H9 (cell line): ENCODE results near the gene KRTAP9-2. TPM values are rescaled to one million over a fixed set of nuclear protein-coding genes. Genes with fewer than 3 reads are reported as not detected.

Source experiments
- DNase-seq: peaks from one replicate; pipeline ENCODE4 v3.0.0-alpha.2; 2017
- H2AFZ ChIP-seq: one replicate; pipeline ENCODE4 v1.6.1; 2013; ENCODE audit warnings: mild to moderate bottlenecking, low read length, control low read depth, moderate library complexity
- H2AK5ac ChIP-seq: 2 replicates; pipeline ENCODE4 v1.6.1; 2013; ENCODE audit warnings: low read length, control low read depth, mixed read lengths; ENCODE audit not compliant: insufficient read length
- H2BK120ac ChIP-seq: one replicate; pipeline ENCODE4 v1.6.1; 2013; ENCODE audit warnings: low read depth, mild to moderate bottlenecking, low read length, control low read depth, inconsistent platforms; ENCODE audit not compliant: poor library complexity, severe bottlenecking
- H2BK12ac ChIP-seq: 2 replicates; pipeline ENCODE4 v1.6.1; 2013; ENCODE audit warnings: low read length, control low read depth, mixed read lengths, low read depth; ENCODE audit not compliant: insufficient read length
- H2BK15ac ChIP-seq: 2 replicates; pipeline ENCODE4 v1.6.1; 2013; ENCODE audit warnings: low read depth, low read length, control low read depth
- H2BK20ac ChIP-seq: one replicate; pipeline ENCODE4 v1.6.1; 2013; ENCODE audit warnings: low read depth, mild to moderate bottlenecking, low read length, control low read depth, inconsistent platforms; ENCODE audit not compliant: poor library complexity, severe bottlenecking
- H2BK5ac ChIP-seq: 2 replicates; pipeline ENCODE4 v1.6.1; 2013; ENCODE audit warnings: low read length, control low read depth, mixed read lengths; ENCODE audit not compliant: insufficient read length
- H3K14ac ChIP-seq: 2 replicates; pipeline ENCODE4 v1.6.1; 2013; ENCODE audit warnings: low read length, control low read depth; ENCODE audit not compliant: insufficient read depth
- H3K18ac ChIP-seq: 2 replicates; pipeline ENCODE4 v1.6.1; 2013; ENCODE audit warnings: low read depth, mild to moderate bottlenecking, mixed read lengths, low read length, control low read depth; ENCODE audit not compliant: insufficient read length
- H3K23ac ChIP-seq: 2 replicates; pipeline ENCODE4 v1.6.1; 2013; ENCODE audit warnings: low read length, control low read depth, mixed read lengths, low read depth; ENCODE audit not compliant: insufficient read length
- H3K23me2 ChIP-seq: 2 replicates; pipeline ENCODE4 v1.6.1; 2013; ENCODE audit warnings: low read depth, mild to moderate bottlenecking, mixed read lengths, low read length, control low read depth; ENCODE audit not compliant: insufficient read length, poor library complexity, severe bottlenecking
- H3K27ac ChIP-seq: 2 replicates; pipeline ENCODE4 v1.5.1; 2013; ENCODE audit warnings: low read length, control low read depth, mixed read lengths, low read depth; ENCODE audit not compliant: insufficient read length
- H3K27me3 ChIP-seq: 2 replicates; pipeline ENCODE4 v1.6.1; 2013; ENCODE audit warnings: low read length, control low read depth, inconsistent platforms; ENCODE audit not compliant: insufficient read depth
- H3K4ac ChIP-seq: 2 replicates; pipeline ENCODE4 v1.6.1; 2013; ENCODE audit warnings: low read depth, mild to moderate bottlenecking, control low read depth, inconsistent platforms, low read length, moderate library complexity
- H3K4me1 ChIP-seq: 2 replicates; pipeline ENCODE4 v1.6.1; 2013; ENCODE audit warnings: low read length, control low read depth, inconsistent platforms; ENCODE audit not compliant: insufficient read depth
- H3K4me2 ChIP-seq: 2 replicates; pipeline ENCODE4 v1.6.1; 2013; ENCODE audit warnings: low read length, control low read depth, mixed read lengths; ENCODE audit not compliant: insufficient read length, insufficient read depth
- H3K56ac ChIP-seq: 2 replicates; pipeline ENCODE4 v1.6.1; 2013; ENCODE audit warnings: low read depth, mild to moderate bottlenecking, mixed read lengths, low read length, control low read depth; ENCODE audit not compliant: insufficient read length
- H3K79me1 ChIP-seq: 2 replicates; pipeline ENCODE4 v1.6.1; 2013; ENCODE audit warnings: low read depth, mild to moderate bottlenecking, moderate library complexity, low read length, control low read depth, inconsistent platforms; ENCODE audit not compliant: insufficient read depth, poor library complexity, severe bottlenecking
- H3K79me2 ChIP-seq: 2 replicates; pipeline ENCODE4 v1.6.1; 2013; ENCODE audit warnings: low read length, control low read depth, inconsistent platforms; ENCODE audit not compliant: insufficient read depth
- H3K9ac ChIP-seq: 2 replicates; pipeline ENCODE4 v1.6.1; 2013; ENCODE audit warnings: low read length, control low read depth, mixed read lengths; ENCODE audit not compliant: insufficient read length; ENCODE audit errors: extremely low read depth
- H3K9me3 ChIP-seq: one replicate; pipeline ENCODE4 v1.6.1; 2013; ENCODE audit warnings: low read depth, low read length, inconsistent platforms; ENCODE audit not compliant: control insufficient read depth
- H3T11ph ChIP-seq: one replicate; pipeline ENCODE4 v1.6.1; 2013; ENCODE audit warnings: mild to moderate bottlenecking, low read length, control low read depth, inconsistent platforms
- H4K20me1 ChIP-seq: one replicate; pipeline ENCODE4 v1.6.1; 2013; ENCODE audit not compliant: control insufficient read depth, insufficient read length, insufficient read depth
- H4K5ac ChIP-seq: 2 replicates; pipeline ENCODE4 v1.6.1; 2013; ENCODE audit warnings: low read depth, mild to moderate bottlenecking, mixed read lengths, low read length, control low read depth; ENCODE audit not compliant: insufficient read length
- H4K8ac ChIP-seq: replicated peaks from 2 replicates; pipeline ENCODE4 v1.6.1; 2013; ENCODE audit warnings: low read length, control low read depth, mixed read lengths, low read depth; ENCODE audit not compliant: insufficient read length
- H4K91ac ChIP-seq: 2 replicates; pipeline ENCODE4 v1.6.1; 2013; ENCODE audit warnings: low read depth, mild to moderate bottlenecking, moderate library complexity, mixed read lengths, low read length, control low read depth; ENCODE audit not compliant: insufficient read length
- H3K27ac Mint-ChIP-seq, 3 experiments: 2 replicates in 2 of 3; 3 replicates in 1 of 3; pipeline ENCODE4 v1.8.0; 2020 to 2021; ENCODE audit warnings: mixed read lengths in 3 of 3, mild to moderate bottlenecking in 1 of 3, moderate library complexity in 1 of 3
- H3K27me3 Mint-ChIP-seq: 2 replicates; pipeline ENCODE4 v1.8.0; 2021; ENCODE audit warnings: low read depth, mild to moderate bottlenecking, moderate library complexity, mixed read lengths
- H3K36me3 Mint-ChIP-seq, 3 experiments: 2 replicates in 2 of 3; 3 replicates in 1 of 3; pipeline ENCODE4 v1.8.0; 2020 to 2021; ENCODE audit warnings: low read depth in 3 of 3, mixed read lengths in 3 of 3; ENCODE audit not compliant: insufficient read depth in 1 of 3
- H3K4me1 Mint-ChIP-seq, 2 experiments: 2 replicates each; pipeline ENCODE4 v1.8.0; 2020; ENCODE audit warnings: mixed read lengths in 2 of 2
- H3K4me3 Mint-ChIP-seq, 2 experiments: 2 replicates in 1 of 2; 3 replicates in 1 of 2; pipeline ENCODE4 v1.8.0; 2020 to 2021; ENCODE audit warnings: mild to moderate bottlenecking in 2 of 2, mixed read lengths in 2 of 2, moderate library complexity in 1 of 2
- H3K9me3 Mint-ChIP-seq, 2 experiments: 2 replicates in 1 of 2; 3 replicates in 1 of 2; pipeline ENCODE4 v1.8.0; 2020; ENCODE audit warnings: mild to moderate bottlenecking in 2 of 2, mixed read lengths in 2 of 2, moderate library complexity in 1 of 2
- CTCF ChIP-seq: fragments of 200-600 bp; sonication (generic); conservative IDR thresholded peaks from 3 replicates; pipeline ENCODE4 v1.8.0; 2021; ENCODE audit warnings: antibody characterized with exemption, mild to moderate bottlenecking
- WGBS: extraction: QIAGEN DNeasy Blood & Tissue Kit; methylation state at CpG from one replicate; pipeline ENCODE4 v1.1.7; 2013; ENCODE audit warnings: missing lambda C conversion rate, low lambda C conversion rate, mixed read lengths; ENCODE audit not compliant: insufficient read length; ENCODE audit errors: extremely low coverage; 5-methylcytosine and 5-hydroxymethylcytosine counted together
- total RNA-seq: library from RNA; stranded (reverse); gene quantifications from 2 replicates; pipeline ENCODE4 v1.2.1, GENCODE V29; 2021

Gene KRTAP9-2
- total RNA-seq, 1 experiment from 2014 or later: not detected

- no peak overlapping the region for H3K4ac ChIP-seq
- Mint-ChIP-seq H3K4me1 (peaks cover 0 to 2% of the 10 kb centered on the region in 2 experiments; a peak in 1 of 4 replicates), H3K36me3 (peaks cover 0 to 7% (median 0%) of the 10 kb centered on the region in 3 experiments; a peak in 4 of 7 replicates), H3K27ac (no peak overlapping the region; a peak in 1 of 7 replicates), H3K4me3 (no peak overlapping the region; a peak in 1 of 5 replicates), H3K27me3 (peaks cover 2% of the 10 kb centered on the region; the same call in 1 of the 2 replicates), H3K9me3 (peaks cover 7% of the 10 kb centered on the region in 2 experiments)
- no peak overlapping the region for H2BK15ac ChIP-seq
- DNase-seq: no peak
- no peak overlapping the region for H3T11ph ChIP-seq
- no peak overlapping the region for H2BK12ac ChIP-seq
- H3K79me2 ChIP-seq: no peaks in the 10 kb centered on the region
- H3K79me1 ChIP-seq: no peaks in the 10 kb centered on the region
- H3K56ac ChIP-seq: no peak overlapping the region
- no peak for TF ChIP-seq CTCF
- no peaks in the 10 kb centered on the region for H3K9me3 ChIP-seq
- no peak overlapping the region for H3K23ac ChIP-seq
- no peak overlapping the region for H2AK5ac ChIP-seq
- no peak overlapping the region for H3K4me2 ChIP-seq
- H2BK120ac ChIP-seq: no peak overlapping the region
- no CpG with 5 or more reads among the region's 7 CpGs for WGBS
- H4K5ac ChIP-seq: no peak overlapping the region
- no peaks in the 10 kb centered on the region for H3K4me1 ChIP-seq
- H3K27me3 ChIP-seq: no peaks in the 10 kb centered on the region
- H3K23me2 ChIP-seq: no peaks in the 10 kb centered on the region
- H4K20me1 ChIP-seq: no peaks in the 10 kb centered on the region
- H3K18ac ChIP-seq: no peak overlapping the region
- no peak overlapping the region for H4K8ac ChIP-seq
- no peak overlapping the region for H3K27ac ChIP-seq
- no peak overlapping the region for H3K9ac ChIP-seq
- no peak overlapping the region for H4K91ac ChIP-seq
- no peak overlapping the region for H2AFZ ChIP-seq
- no peak overlapping the region for H2BK20ac ChIP-seq
- no peak overlapping the region for H3K14ac ChIP-seq
- no peak overlapping the region for H2BK5ac ChIP-seq
These were observed 13.8 kb upstream of the KRTAP9-2 start for GRCh38 chr17:41212524-41213169.
